GM15510 (cell line): Measurements from ENCODE around the gene OR2T8.

Experiments
- POLR2A ChIP-seq: IDR thresholded peaks from 3 replicates; pipeline ENCODE4 v1.6.1; 2011; ENCODE audit warnings: borderline replicate concordance; ENCODE audit not compliant: insufficient read length; ENCODE audit errors: extremely low read depth

Gene OR2T8

GRCh38 chr1:247935781-247936180, 15.7 kb downstream of the OR2T8 start:
- TF ChIP-seq POLR2A: no peak

DNA sequence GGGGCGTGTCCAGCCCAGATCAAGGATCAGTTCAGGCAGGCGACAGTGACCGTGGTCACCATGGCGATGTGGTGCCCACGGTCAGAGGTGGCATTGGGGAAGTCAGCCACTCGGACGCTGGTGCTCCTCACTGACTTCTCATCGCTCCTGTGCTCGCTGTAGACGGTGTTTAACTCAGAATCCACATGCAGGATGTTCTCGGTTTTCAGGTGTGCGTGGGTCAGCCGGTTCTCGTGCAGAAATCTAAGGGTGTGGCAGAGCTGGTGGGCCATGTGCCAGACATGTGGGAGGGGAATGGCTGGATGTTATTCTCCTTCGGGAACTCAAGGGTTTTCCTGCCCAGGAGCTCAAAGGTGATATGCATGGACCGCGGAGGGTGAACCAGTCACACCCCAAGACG, 16.4 kb downstream of the OR2T8 start:
- TF ChIP-seq POLR2A: no peak

DNA sequence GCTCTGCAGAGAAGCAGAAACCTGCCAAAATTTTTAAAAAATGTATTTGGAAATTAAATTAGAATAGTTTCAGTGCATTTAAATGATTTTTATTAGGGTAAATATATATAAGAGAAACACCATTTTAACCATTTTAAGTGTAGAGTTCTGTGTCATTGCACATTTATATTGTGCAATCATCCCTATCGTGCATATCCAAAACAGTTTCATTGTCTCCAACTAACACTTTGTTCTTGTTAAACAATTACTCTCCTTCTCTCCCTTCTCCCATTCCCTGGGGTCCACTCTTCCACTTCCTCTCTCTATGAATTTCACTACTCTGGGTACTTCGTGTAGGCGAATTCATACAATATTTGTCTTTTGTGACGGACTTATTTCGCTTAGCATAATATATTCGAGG, 22.6 kb downstream of the OR2T8 start:
- TF ChIP-seq POLR2A: no peak

DNA sequence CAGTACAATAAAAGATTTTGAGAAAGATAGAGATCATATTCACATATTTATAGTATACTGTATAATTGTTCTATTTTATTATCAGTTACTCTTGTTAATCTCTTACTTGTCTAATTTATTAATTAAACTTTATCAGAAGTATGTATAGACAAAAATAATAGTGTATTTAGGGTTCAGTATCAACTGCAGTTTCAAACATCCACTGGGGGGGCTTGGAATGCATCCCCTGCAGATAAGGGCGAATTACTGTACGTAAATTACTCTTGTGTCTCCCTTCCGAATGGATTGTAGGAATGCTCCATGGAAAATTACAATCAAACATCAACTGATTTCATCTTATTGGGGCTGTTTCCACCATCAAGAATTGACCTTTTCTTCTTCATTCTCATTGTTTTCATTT, 28.5 kb downstream of the OR2T8 start, which contains the start of gene OR2L8:
Gene OR2L8, plus strand, starts transcription at position 301 of the 400 bp plus-strand sequence. Its CDS starts 0 bp downstream, at position 301.
- TF ChIP-seq POLR2A: no peak

- no peak for TF ChIP-seq POLR2A
These were observed 33.4 kb downstream of the OR2T8 start for GRCh38 chr1:247953408-247953807.

DNA sequence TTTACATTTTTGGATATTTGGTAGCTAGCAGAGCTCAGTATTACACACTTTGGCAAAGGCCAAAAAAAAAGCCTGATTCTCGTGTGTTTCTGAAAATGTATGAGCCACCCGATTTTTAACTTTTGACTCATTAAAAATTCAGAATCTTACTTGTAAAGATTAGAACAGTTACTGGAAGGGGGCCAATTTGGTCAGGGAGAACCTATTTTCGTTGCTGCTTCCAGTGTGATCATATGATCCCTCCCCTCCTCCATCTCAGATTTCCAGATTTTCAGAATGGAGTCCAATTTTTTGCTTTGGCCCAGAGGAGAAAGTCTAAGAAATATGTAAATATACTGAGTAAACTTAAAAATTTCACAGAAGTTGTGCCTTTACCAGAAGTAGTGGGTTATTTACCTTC, 41.7 kb downstream of the OR2T8 start:
- TF ChIP-seq POLR2A: no peak

DNA sequence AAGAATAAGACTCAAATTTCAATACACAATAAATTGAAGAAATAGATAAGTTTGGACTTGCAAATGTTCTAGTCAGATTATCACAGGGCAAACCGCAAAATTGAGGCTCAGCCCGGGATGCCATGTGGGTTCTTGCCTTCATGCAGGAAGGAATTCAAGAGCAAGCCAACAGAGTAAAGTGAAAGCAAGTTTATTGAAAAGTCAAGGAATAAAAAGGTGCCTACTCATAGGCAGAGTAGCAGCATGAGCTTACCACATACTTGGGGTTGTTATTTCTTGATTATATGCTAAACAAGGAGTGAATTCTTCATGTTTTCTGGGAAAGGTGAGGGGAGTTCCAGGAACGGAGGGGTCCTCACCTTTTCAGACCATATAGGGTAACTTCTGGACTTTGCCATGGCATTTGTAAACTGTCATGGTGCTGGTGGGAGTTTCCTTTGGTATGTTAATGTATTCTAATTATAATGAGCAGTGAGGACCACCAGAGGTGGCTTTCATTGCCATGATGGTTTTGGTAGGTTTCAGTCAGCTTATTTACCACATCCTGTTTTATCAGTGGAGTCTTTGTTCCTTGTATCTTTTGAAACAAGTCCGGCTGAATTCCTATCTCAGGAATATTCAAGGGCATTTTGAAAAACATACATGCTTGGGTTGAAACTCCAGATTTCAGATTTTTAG, 43.0 kb downstream of the OR2T8 start:
- no peak for TF ChIP-seq POLR2A

- no peak for TF ChIP-seq POLR2A
These were observed 44.9 kb downstream of the OR2T8 start, which contains the start of gene OR2AK2 for GRCh38 chr1:247964933-247965332. TSS of gene OR2AK2 (plus strand) at chr1:247965233. CDS start at chr1:247965377, 144 bp downstream.

DNA sequence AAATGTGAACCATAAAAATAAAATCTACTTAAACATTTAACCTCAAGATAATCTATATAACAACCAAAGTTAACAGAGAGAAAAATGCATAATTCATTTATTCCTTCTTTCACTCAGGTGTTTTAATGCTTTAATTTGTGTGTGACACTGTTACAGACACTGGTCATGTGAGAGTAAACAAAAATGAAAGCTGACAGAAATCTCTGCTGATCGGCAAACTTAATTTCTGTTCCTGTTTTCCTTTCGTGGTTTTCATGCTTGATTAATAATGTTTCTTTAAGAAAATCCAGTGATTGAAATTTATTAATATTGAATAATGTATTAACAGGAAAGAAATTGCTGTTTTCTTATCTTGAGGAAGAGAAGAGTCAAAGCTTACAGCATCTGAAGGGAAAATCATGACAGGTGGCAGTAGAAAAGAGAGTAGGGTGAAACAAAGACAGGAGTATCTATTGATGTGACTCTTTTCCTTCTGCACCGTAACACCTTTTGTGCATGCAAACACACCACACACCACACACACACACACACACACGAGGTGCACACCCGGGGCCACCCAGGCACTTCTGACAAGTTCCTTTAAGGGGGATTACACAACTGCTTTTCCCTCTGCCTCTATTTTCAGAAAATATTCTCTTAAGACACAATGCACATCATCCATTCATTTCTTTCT, 46.6 kb downstream of the OR2T8 start:
- no peak for TF ChIP-seq POLR2A
